ENCODE data around the gene SPATA24. TPM values are rescaled to one million over a fixed set of nuclear protein-coding genes. Genes with fewer than 3 reads are reported as not detected.

The SPATA24 gene
- total and polyA plus RNA-seq, 10 donors, result 2.1 to 9.5 (median 4.3) TPM

DNA sequence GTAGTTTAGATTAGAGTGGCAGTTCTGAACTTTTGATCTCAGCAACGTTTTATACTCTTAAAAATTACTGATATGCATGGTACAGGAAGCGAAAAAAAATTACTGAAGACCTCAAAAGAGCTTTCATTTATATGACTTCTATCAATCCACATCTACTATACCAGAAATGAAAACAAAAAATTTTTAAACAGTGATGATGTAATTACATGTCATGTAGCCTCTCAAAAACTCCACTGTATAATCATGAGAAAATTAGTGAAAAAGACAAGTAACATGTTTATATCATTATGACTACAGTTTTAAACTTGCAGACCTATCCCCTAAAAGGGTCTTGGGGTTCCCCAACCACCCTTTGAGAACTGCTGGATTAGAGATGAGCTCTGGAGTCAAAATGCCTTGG, 26.1 kb upstream of the SPATA24 start:
- Histone ChIP-seq H3K36me3 (peaks cover 0 to 67% (median 7%) of the 10 kb centered on the region in 6 donors), H3K4me1 (no peaks in the 10 kb centered on the region), H3K27me3 (replicated peaks in 1 of 7) (no peaks in the 10 kb centered on the region), H3K27ac (no peak overlapping the region), H3K4me3 (no peak overlapping the region), H3K9me3 (no peaks in the 10 kb centered on the region)
- intact Hi-C loops (cut with DNase I; ENCODE audit: low total_unique reads), result no loop called here
- 67 to 80% (median 74%) methylated on average over 2 of the region's 2 CpGs for WGBS, 5 donors
- DNase-seq, result no peak
- no peak for TF ChIP-seq POLR2A (IDR thresholded peaks at IDR 0.05)
- TF ChIP-seq, protein P1, sequence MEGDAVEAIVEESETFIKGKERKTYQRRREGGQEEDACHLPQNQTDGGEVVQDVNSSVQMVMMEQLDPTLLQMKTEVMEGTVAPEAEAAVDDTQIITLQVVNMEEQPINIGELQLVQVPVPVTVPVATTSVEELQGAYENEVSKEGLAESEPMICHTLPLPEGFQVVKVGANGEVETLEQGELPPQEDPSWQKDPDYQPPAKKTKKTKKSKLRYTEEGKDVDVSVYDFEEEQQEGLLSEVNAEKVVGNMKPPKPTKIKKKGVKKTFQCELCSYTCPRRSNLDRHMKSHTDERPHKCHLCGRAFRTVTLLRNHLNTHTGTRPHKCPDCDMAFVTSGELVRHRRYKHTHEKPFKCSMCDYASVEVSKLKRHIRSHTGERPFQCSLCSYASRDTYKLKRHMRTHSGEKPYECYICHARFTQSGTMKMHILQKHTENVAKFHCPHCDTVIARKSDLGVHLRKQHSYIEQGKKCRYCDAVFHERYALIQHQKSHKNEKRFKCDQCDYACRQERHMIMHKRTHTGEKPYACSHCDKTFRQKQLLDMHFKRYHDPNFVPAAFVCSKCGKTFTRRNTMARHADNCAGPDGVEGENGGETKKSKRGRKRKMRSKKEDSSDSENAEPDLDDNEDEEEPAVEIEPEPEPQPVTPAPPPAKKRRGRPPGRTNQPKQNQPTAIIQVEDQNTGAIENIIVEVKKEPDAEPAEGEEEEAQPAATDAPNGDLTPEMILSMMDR (IDR thresholded peaks at IDR 0.05 in 8 of 11, conservative IDR thresholded peaks at IDR 0.05 in 3 of 11), result no peak
- no peak for TF ChIP-seq POLR2AphosphoS5 (IDR thresholded peaks at IDR 0.05)

DNA sequence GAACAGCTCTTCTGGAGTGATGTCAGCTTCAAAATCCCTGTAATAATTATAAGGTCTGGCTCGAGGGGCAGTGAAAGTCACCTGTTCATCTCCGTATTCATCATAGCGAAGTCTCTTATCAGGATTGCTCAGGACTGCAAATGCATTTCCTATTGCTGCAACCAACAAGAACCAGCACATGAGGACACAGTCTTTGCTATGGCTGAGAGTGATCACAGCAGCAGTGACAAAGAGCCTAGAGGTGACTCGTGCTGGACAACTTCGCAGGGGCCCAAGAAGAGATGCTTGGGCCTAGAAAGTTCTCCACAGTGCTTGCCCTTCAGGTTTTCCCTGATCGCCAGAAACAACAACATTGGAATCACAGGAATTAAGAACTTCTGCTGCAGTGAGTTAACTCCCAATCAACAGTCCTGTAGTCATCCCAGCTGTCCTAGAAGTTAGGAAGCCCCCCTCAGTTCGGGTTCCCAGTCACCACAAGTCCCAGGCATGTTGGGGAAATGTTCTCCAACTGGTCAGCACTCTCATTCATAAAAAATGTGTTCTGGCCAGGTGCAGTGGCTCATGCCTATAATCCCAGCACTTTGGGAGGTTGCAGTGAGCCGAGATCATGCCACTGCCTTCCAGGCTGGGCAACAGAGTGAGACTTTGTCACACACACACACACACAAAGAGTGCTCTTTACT, 22.5 kb upstream of the SPATA24 start:
- 71 to 86% (median 74%) methylated on average over 8 of the region's 8 CpGs for WGBS, 5 donors
- TF ChIP-seq, protein P1 (IDR thresholded peaks at IDR 0.05 in 8 of 11, conservative IDR thresholded peaks at IDR 0.05 in 3 of 11), result no peak
- TF ChIP-seq POLR2A (IDR thresholded peaks at IDR 0.05) (no peak), POLR2AphosphoS5 (IDR thresholded peaks at IDR 0.05) (no peak)
- H3K27ac ChIP-seq, result no peak overlapping the region
- no peak for DNase-seq
- H3K4me3 ChIP-seq, result no peak overlapping the region
- peaks cover 0 to 7% (median 3%) of the 10 kb centered on the region in 6 donors for H3K4me1 ChIP-seq
- H3K36me3 ChIP-seq, result peaks cover 0 to 57% (median 9%) of the 10 kb centered on the region in 6 donors
- no peaks in the 10 kb centered on the region for H3K9me3 ChIP-seq
- H3K27me3 ChIP-seq (replicated peaks in 1 of 7), result no peaks in the 10 kb centered on the region
- intact Hi-C loops (cut with DNase I; ENCODE audit: low total_unique reads), result no loop called here

DNA sequence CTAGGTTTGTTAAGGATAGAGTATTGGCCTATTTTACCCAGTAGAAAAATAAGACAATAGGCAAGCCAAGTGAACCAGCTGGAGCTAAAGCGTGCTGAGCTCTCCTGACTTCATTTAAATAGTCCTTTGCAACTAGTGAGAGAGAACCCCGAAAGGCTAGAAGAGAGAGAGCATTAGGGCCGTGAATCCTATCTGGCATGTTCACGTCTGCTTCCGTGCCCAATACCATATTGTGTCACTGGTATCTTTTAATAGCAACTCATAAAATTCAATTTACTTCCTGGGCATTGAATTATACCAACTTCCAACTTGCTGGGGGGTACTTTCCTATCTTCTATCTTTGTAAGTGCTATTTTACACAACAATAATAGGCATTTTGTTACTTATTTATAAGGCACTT, 21.6 kb upstream of the SPATA24 start:
- peaks cover 0 to 63% (median 9%) of the 10 kb centered on the region in 6 donors for H3K36me3 ChIP-seq

DNA sequence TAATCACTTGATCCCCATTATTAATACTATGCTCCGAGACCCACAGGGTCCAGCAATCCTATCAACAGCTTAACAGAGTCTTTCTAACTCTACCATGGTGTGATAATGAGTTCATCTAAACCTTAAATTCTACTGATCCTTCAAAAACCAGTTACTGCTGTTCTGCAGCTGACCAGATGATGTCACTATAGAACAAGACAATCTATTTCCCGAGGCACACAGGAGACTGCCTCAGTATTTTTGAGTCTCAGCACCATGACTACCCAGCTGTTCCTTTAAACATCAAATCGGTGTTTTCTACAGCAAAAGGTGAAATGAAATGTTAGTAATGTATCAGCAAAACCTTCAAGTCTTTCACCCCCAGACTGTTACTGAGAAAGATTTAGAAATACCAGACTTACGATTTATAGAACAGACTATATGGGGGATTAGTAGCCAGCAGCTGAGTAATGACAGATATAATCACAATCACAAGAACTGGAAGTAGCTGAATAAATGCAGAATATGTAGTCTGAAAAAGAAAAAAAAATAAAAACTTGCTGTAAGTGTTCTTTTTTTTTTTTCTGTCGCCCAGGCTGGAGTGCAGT, 18.5 kb upstream of the SPATA24 start:
- no peaks in the 10 kb centered on the region for H3K9me3 ChIP-seq
- intact Hi-C loops (cut with DNase I; ENCODE audit: low total_unique reads), result loop anchor here (5.0 kb wide), 2 partner anchors 90 to 340 kb away; no protein-coding TSS in a partner anchor
- H3K4me3 ChIP-seq, result no peak overlapping the region
- 42 to 45% (median 43%) methylated on average over 5 of the region's 5 CpGs for WGBS, 5 donors
- TF ChIP-seq, protein P1 (IDR thresholded peaks at IDR 0.05 in 8 of 11, conservative IDR thresholded peaks at IDR 0.05 in 3 of 11), result peak; percentile 73 to 90 (median 81)
- TF ChIP-seq POLR2AphosphoS5 (IDR thresholded peaks at IDR 0.05), result no peak
- peaks cover 0 to 25% (median 13%) of the 10 kb centered on the region in 6 donors for H3K4me1 ChIP-seq
- no peaks in the 10 kb centered on the region for H3K27me3 ChIP-seq (replicated peaks in 1 of 7)
- peaks cover 0 to 72% (median 16%) of the 10 kb centered on the region in 6 donors for H3K36me3 ChIP-seq
- no peak overlapping the region for H3K27ac ChIP-seq
- DNase-seq, result no peak

More for the DNA sequence above, 21.6 kb upstream of the SPATA24 start:
- DNase-seq, result no peak
- peaks cover 0 to 7% (median 3%) of the 10 kb centered on the region in 6 donors for H3K4me1 ChIP-seq
- no peak overlapping the region for H3K27ac ChIP-seq
- H3K9me3 ChIP-seq, result no peaks in the 10 kb centered on the region
- no peak overlapping the region for H3K4me3 ChIP-seq
- TF ChIP-seq POLR2A (IDR thresholded peaks at IDR 0.05) (no peak), POLR2AphosphoS5 (IDR thresholded peaks at IDR 0.05) (no peak)
- intact Hi-C loops (cut with DNase I; ENCODE audit: low total_unique reads), result no loop called here
- whole genome bisulfite sequencing, 5 donors, result 85 to 96% (median 89%) methylated on average over 5 of the region's 5 CpGs
- no peaks in the 10 kb centered on the region for H3K27me3 ChIP-seq (replicated peaks in 1 of 7)
